Gastrocnemius medialis (tissue), 4 donors: Measurements from ENCODE around the gene GMCL1. TPM values are rescaled to one million over a fixed set of nuclear protein-coding genes. Genes with fewer than 3 reads are reported as not detected.
"Not testable (repeated sequence)": the region's sequence is repeated elsewhere in the genome, so short reads cannot be mapped to it uniquely, and the experiment has no call there.

ENCODE experiments used
- ATAC-seq, 2 donors: fragments of 150-250 bp; one replicate each; pipeline ENCODE4 v1.9.1; 2016
- DNase-seq, 2 donors: peaks; one replicate each; pipeline ENCODE4 v3.0.0-alpha.2; 2019
- H3K27ac ChIP-seq, 4 donors: fragments of 200-600 bp; sonication (generic); 1 replicate in 1 of 4; 2 replicates in 3 of 4; pipeline ENCODE4 v1.5.1; 2016 to 2018; ENCODE audit warnings: mild to moderate bottlenecking in 2 of 4, moderate library complexity in 1 of 4
- H3K27me3 ChIP-seq, 3 donors: fragments of 200-600 bp; sonication (generic) in 2 of 3; 1 replicate in 1 of 3; 2 replicates in 2 of 3; pipeline versions ENCODE4 v1.5.1 to v1.6.0; 2016 to 2019; ENCODE audit warnings: mild to moderate bottlenecking in 1 of 3, moderate library complexity in 1 of 3
- H3K36me3 ChIP-seq, 2 donors: fragments of 200-600 bp; sonication (generic) in 1 of 2; one replicate each; pipeline ENCODE4 v1.5.1; 2017 to 2018
- H3K4me1 ChIP-seq, 2 donors: fragments of 200-600 bp; sonication (generic) in 1 of 2; one replicate each; pipeline ENCODE4 v1.5.1; 2016 to 2017; ENCODE audit warnings: mild to moderate bottlenecking in 2 of 2
- H3K4me3 ChIP-seq, 4 donors: fragments of 200-600 bp; sonication (generic) in 3 of 4; 1 replicate in 1 of 4; 2 replicates in 3 of 4; pipeline ENCODE4 v1.5.1; 2016 to 2019; ENCODE audit warnings: mild to moderate bottlenecking in 2 of 4
- H3K9me3 ChIP-seq, 3 donors: fragments of 200-600 bp; sonication (generic) in 2 of 3; 1 replicate in 1 of 3; 2 replicates in 2 of 3; pipeline ENCODE4 v1.5.1; 2016 to 2019
- CTCF ChIP-seq, 5 experiments: fragments of 450-650 bp in 3 of 5; fragments of 200-600 bp in 2 of 5; sonication (generic) in 2 of 5; IDR thresholded peaks in 4 of 5; conservative IDR thresholded peaks in 1 of 5; 1 replicate in 4 of 5; 2 replicates in 1 of 5; pipeline ENCODE4 v1.5.1; 2016 to 2019; ENCODE audit warnings: antibody characterized with exemption in 5 of 5, mild to moderate bottlenecking in 3 of 5, moderate library complexity in 3 of 5
- POLR2A ChIP-seq, 2 donors: fragments of 450-650 bp; IDR thresholded peaks; one replicate each; pipeline ENCODE4 v1.6.1; 2017; ENCODE audit warnings: antibody characterized with exemption in 2 of 2, mild to moderate bottlenecking in 2 of 2, moderate library complexity in 2 of 2
- in situ Hi-C, 4 donors: fragments of 200-750 bp; cut with MboI; loops; one replicate each; pipeline versions ENCODE4 v1.15.0 to v1.8.0; 2017; ENCODE audit warnings: low sequenced_read_pairs in 4 of 4
- intact Hi-C: fragments of 100-400 bp; cut with DNase I; formaldehyde crosslinking; loops from one replicate; pipeline ENCODE4 v1.15.1; 2023; ENCODE audit warnings: low total_unique reads
- total RNA-seq, 4 donors: library from RNA; depleted of rRNA; stranded (reverse); fragments of >200 nt; gene quantifications; one replicate each; pipeline versions ENCODE4 v1.1.0 to v1.2.3, GENCODE V29; 2016

Gene GMCL1
- total RNA-seq, 4 donors from 2014 or later = 2.0 to 3.3 (median 3.3) TPM

- H3K4me3 ChIP-seq = peak overlapping the region; percentile 70 to 99 (median 94)
- H3K9me3 ChIP-seq = no peaks in the 10 kb centered on the region
- TF ChIP-seq POLR2A (IDR thresholded peaks at IDR 0.05) (no peak), CTCF (IDR thresholded peaks at IDR 0.05 in 4 of 5, conservative IDR thresholded peaks at IDR 0.05 in 1 of 5) (no peak)
- ATAC-seq = peak in 1 of 2 donors; percentile 34
- H3K27ac ChIP-seq = peak overlapping the region; percentile 88 to 93 (median 90)
- in situ Hi-C loops = no loop called here
- H3K36me3 ChIP-seq = no peaks in the 10 kb centered on the region
- intact Hi-C loops = loop anchor here (10.0 kb wide), 1 partner anchor 184 kb away; the partner anchor contains the start of gene AAK1
- no peaks in the 10 kb centered on the region for H3K27me3 ChIP-seq
- DNase-seq = no peak
- H3K4me1 ChIP-seq = peaks cover 14 to 25% of the 10 kb centered on the region in 2 donors
Observed at GRCh38 chr2:69828938-69829255, 563 bp upstream of the GMCL1 start.

- intact Hi-C loops = no loop called here
- TF ChIP-seq CTCF (IDR thresholded peaks at IDR 0.05 in 4 of 5, conservative IDR thresholded peaks at IDR 0.05 in 1 of 5) = no peak
- TF ChIP-seq POLR2A (IDR thresholded peaks at IDR 0.05) = no peak
- H3K4me3 ChIP-seq = peak overlapping the region; percentile 70 to 99 (median 94)
- DNase-seq = peak in 1 of 2 donors; percentile 5
- no peaks in the 10 kb centered on the region for H3K9me3 ChIP-seq
- peak in 1 of 2 donors; percentile 4 for ATAC-seq
- peak overlapping the region; percentile 88 to 93 (median 90) for H3K27ac ChIP-seq
- H3K27me3 ChIP-seq = no peaks in the 10 kb centered on the region
- H3K36me3 ChIP-seq = no peaks in the 10 kb centered on the region
- in situ Hi-C loops = no loop called here
- peaks cover 14 to 25% of the 10 kb centered on the region in 2 donors for H3K4me1 ChIP-seq
Observed at GRCh38 chr2:69830045-69830905, 815 bp downstream of the GMCL1 start.

- ATAC-seq, in situ Hi-C loops, DNase-seq, H3K27ac ChIP-seq, H3K36me3 ChIP-seq, H3K27me3 ChIP-seq, intact Hi-C loops, H3K9me3 ChIP-seq: not testable (repeated sequence)
- peak overlapping the region in 3 of 4 donors; percentile 70 to 99 (median 99) for H3K4me3 ChIP-seq
- peaks cover 14 to 25% of the 10 kb centered on the region in 2 donors for H3K4me1 ChIP-seq
Observed at GRCh38 chr2:69830906-69831241, 1.4 kb downstream of the GMCL1 start.

- TF ChIP-seq POLR2A (IDR thresholded peaks at IDR 0.05) (no peak), CTCF (IDR thresholded peaks at IDR 0.05 in 4 of 5, conservative IDR thresholded peaks at IDR 0.05 in 1 of 5) (no peak)
- peak overlapping the region in 1 of 4 donors; percentile 70 for H3K4me3 ChIP-seq
- in situ Hi-C loops = no loop called here
Observed at GRCh38 chr2:69831354-69831905, 2.0 kb downstream of the GMCL1 start.

GRCh38 chr2:69833752-69834151, 4.3 kb downstream of the GMCL1 start:
- no peaks in the 10 kb centered on the region for H3K36me3 ChIP-seq
- no peak for DNase-seq
- no peak overlapping the region for H3K4me3 ChIP-seq
- intact Hi-C loops = no loop called here
- H3K4me1 ChIP-seq = peaks cover 9 to 21% of the 10 kb centered on the region in 2 donors
- ATAC-seq = no peak
- in situ Hi-C loops = no loop called here
- TF ChIP-seq POLR2A (IDR thresholded peaks at IDR 0.05) (no peak), CTCF (IDR thresholded peaks at IDR 0.05 in 4 of 5, conservative IDR thresholded peaks at IDR 0.05 in 1 of 5) (no peak)
- no peak overlapping the region for H3K27ac ChIP-seq
- no peaks in the 10 kb centered on the region for H3K27me3 ChIP-seq
- H3K9me3 ChIP-seq = no peaks in the 10 kb centered on the region

More at GRCh38 chr2:69831354-69831905, 2.0 kb downstream of the GMCL1 start:
- no peaks in the 10 kb centered on the region for H3K36me3 ChIP-seq
- DNase-seq = no peak
- H3K27me3 ChIP-seq = no peaks in the 10 kb centered on the region
- peaks cover 14 to 25% of the 10 kb centered on the region in 2 donors for H3K4me1 ChIP-seq
- intact Hi-C loops = no loop called here
- no peak overlapping the region for H3K27ac ChIP-seq
- H3K9me3 ChIP-seq = no peaks in the 10 kb centered on the region
- no peak for ATAC-seq
